Epithelial cell of prostate (primary cell): Measurements from ENCODE around the gene NLRP1.
"Not testable (repeated sequence)": the region's sequence is repeated elsewhere in the genome, so short reads cannot be mapped to it uniquely, and the experiment has no call there.

Source experiments
- DNase-seq: peaks from one replicate; pipeline ENCODE4 v3.0.0-alpha.2; 2011; ENCODE audit warnings: low read depth, low spot score
- H3K27ac ChIP-seq: fragments of 450-650 bp; 2 replicates; pipeline ENCODE4 v1.5.1; 2017; ENCODE audit warnings: mild to moderate bottlenecking

NLRP1 gene

DNA sequence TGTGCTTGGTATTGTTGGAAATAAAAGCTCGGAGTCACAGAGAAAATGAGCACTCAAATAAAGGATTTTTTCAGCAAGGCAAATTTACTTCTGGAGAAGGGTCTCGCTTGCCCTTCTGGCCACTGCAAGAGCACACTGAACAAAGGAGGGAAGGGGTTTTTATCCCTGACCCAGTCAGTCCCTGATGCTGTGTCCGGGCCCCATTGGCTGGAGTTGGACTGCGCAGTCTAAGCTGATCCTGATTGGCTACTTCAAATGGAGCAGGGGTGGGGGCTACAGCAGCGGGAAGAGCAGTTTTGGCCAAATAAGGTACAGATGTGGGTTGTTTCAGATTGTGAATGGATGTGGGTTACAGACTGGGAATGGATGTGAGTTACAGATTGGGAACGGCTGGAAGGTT, 4.3 kb upstream of the NLRP1 start:
- no peak overlapping the region for H3K27ac ChIP-seq
- DNase-seq, result no peak

DNA sequence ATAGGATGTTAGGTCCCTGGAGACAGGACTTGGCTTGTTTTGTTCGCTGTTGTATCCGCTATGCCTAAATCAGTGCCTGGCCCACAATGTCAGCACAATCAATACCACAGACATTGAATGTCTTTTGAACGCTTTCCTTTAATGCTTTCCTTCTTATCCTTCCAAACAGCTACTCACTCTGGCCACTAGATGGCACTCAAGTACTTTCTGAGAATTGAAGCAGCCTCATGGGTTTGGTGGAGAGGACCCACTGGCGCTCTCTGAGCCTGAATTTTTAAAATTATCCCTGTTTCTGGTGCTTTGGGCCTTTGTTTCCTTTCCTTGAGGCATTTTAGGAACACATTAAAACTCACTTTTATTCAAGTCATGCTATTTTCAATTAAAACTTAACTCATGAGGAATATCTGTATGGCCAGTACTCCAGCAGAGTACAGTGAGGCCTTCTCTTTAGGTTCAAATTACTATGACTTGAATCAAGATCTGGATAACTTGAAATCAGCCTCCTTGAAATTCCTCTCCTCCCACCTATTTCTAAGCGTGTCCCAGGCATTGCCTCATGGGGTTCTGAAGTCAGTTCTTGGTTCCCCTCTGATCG, 3.2 kb upstream of the NLRP1 start:
- no peak overlapping the region for H3K27ac ChIP-seq
- no peak for DNase-seq

- DNase-seq, result peak; percentile 69
- peak overlapping the region; percentile 99 for H3K27ac ChIP-seq
Measured at GRCh38 chr17:5585836-5586521, 1.7 kb upstream of the NLRP1 start.

- H3K27ac ChIP-seq, result peak overlapping the region; percentile 99
- no peak for DNase-seq
Measured at GRCh38 chr17:5585287-5585794, 1.0 kb upstream of the NLRP1 start.

- DNase-seq, result no peak
- peak overlapping the region; percentile 99 for H3K27ac ChIP-seq
Measured at GRCh38 chr17:5583426-5584382, 605 bp downstream of the NLRP1 start.

DNA sequence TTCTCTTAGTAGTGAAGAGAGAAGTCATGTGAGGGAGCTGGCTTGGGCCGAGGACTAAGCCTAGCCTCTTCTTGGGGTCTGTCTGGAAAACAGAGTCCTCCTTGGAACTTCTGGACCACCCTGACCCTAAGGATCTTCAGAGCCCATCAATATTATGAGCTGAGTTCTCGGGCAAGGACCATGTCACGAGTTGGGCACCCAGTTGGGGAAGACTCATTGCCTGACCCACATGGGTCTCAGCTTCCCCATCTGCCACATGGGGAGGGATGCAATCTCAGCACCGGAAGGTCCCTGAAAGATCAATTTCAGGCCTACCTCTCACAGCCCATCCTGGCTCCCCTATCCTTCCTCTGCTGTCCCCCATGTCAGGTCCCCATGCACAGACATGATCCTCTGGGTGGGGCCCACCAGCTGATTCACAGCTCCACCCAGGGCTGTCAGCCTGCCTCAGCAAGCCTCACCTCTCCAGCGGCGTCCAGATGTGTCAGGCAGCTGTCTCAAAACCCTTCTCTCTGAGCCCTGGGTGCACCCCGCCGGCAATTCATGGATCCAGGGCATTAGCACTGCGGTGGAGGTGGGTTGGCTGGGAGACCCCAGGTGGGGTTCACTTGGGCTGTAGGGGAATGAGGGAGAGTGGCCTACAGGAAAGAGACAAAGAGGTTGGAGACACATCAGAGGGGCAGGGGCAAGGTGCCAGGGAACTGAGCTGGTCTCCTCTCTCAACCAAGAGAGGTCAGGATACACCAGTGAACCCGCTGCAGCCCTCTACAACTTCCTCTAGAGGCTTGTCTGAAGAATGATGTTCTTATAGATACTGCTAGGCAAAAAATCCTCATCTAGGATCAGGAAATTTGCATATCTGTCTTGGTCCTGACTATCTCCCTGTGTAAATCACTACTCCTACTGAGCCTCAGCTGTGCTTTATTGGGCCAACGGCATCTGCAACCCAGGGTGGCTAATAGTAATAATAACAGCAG, 1.8 kb downstream of the NLRP1 start:
- no peak for DNase-seq
- peak overlapping the region; percentile 99 for H3K27ac ChIP-seq

- no peak for DNase-seq
- peak overlapping the region; percentile 99 for H3K27ac ChIP-seq
Measured at GRCh38 chr17:5581655-5582054, 2.7 kb downstream of the NLRP1 start.

- peak overlapping the region; percentile 99 for H3K27ac ChIP-seq
Measured at GRCh38 chr17:5580969-5581368, 3.3 kb downstream of the NLRP1 start.

GRCh38 chr17:5580367-5580766, 3.9 kb downstream of the NLRP1 start:
- no peak for DNase-seq

More at GRCh38 chr17:5580969-5581368, 3.3 kb downstream of the NLRP1 start:
- DNase-seq, result no peak

DNA sequence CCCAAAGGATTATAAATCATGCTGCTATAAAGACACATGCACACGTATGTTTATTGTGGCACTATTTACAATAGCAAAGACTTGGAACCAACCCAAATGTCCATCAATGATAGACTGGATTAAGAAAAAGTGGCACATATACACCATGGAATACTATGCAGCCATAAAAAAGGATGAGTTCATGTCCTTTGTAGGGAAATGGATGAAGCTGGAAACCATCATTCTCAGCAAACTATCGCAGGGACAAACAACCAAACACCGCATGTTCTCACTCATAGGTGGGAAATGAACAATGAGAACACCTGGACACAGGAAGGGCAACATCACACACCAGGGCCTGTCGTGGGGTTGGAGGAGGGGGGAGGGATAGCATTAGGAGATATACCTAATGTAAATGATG, 5.5 kb downstream of the NLRP1 start:
- not testable (repeated sequence) for H3K27ac ChIP-seq, DNase-seq

More at GRCh38 chr17:5580367-5580766, 3.9 kb downstream of the NLRP1 start:
- no peak overlapping the region for H3K27ac ChIP-seq

GRCh38 chr17:5573017-5573416, 11.3 kb downstream of the NLRP1 start:
- not testable (repeated sequence) for DNase-seq, H3K27ac ChIP-seq

DNA sequence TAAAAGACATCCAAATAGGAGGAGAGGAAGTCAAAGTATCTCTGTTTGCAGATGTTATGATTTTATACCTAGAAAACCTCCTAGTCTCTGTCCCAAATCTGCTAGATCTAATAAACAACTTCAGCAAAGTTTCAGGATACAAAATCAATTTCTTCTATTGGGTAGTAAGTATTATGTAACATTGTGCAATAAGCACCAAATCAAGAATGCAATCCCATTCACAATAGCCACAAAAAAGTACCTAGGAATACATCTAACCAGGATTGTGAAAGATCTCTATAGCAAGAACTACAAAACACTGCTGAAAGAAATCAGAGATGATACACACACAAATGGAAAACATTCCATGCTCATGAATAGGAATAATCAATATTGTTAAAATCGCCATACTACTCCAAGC, 13.0 kb downstream of the NLRP1 start:
- DNase-seq, result no peak
- H3K27ac ChIP-seq, result no peak overlapping the region

GRCh38 chr17:5565808-5566207, 18.5 kb downstream of the NLRP1 start:
- H3K27ac ChIP-seq, result no peak overlapping the region
- no peak for DNase-seq

GRCh38 chr17:5563456-5563855, 20.9 kb downstream of the NLRP1 start:
- no peak overlapping the region for H3K27ac ChIP-seq
- DNase-seq, result no peak

- DNase-seq, result no peak
- no peak overlapping the region for H3K27ac ChIP-seq
Measured at GRCh38 chr17:5562661-5563360, 21.5 kb downstream of the NLRP1 start.

GRCh38 chr17:5561736-5562571, 22.4 kb downstream of the NLRP1 start:
- no peak overlapping the region for H3K27ac ChIP-seq

DNA sequence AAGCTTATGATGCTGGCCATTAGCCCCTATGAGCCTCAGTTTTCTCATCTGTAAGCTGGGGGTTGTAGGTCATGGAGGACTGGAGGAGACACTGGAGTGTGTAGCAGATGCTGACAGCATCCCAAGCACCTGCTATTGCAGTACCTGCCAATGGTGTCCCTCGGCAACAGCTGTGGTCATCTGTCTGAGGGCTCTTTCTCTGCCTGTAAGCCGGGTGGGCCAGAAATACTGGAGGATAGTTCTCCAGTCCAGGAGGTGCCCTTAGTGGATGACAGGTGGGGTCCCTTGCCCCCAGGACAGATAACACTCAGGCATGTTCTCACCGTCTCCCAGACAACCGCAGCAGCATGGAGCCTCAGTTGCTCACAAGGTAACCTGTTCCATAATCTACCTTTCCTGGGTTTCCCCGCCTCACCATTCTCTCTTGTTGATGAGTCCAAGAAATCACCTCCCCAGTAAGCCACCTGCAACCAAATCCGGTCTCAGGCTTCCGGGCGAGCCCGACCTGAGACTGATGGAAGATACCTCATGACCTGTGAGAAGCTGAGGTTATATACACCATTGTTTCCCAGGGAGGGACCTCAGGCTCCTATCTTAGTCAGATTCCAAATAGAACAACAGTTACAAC, 23.8 kb downstream of the NLRP1 start:
- DNase-seq, result no peak
- no peak overlapping the region for H3K27ac ChIP-seq

More at GRCh38 chr17:5561736-5562571, 22.4 kb downstream of the NLRP1 start:
- no peak for DNase-seq
